HCT116 (cell line): ENCODE results near the gene CRADD. TPM values are rescaled to one million over a fixed set of nuclear protein-coding genes. Genes with fewer than 3 reads are reported as not detected.

ENCODE experiments used
- ATAC-seq: fragments of 200-7000 bp; cut with Tn5 transposase; 2 replicates; pipeline ENCODE4 v1.9.1; 2020; ENCODE audit warnings: mild to moderate bottlenecking, moderate library complexity
- BruUV-seq: library from RNA; stranded (reverse); fragments of 400-500 nt; replicated peaks from 2 replicates; lab custom pipeline; 2021; lab: Mats Ljungman, UMichigan
- CTCF ChIA-PET: fragments of 300-600 bp; sonication (Branson Sonifier 250); formaldehyde crosslinking; loops from one replicate; lab custom pipeline; 2021; ENCODE audit warnings: antibody characterized with exemption; lab: Charles Lee
- POLR2A ChIA-PET: fragments of 300-600, 350-600 bp; sonication (Branson Sonifier 250); formaldehyde crosslinking; loops from one replicate; lab custom pipeline; 2021; ENCODE audit warnings: antibody characterized with exemption; lab: Charles Lee
- RAD21 ChIA-PET, 2 experiments: fragments of 300-600 bp; sonication (Branson Sonifier 250); formaldehyde crosslinking; loops; one replicate each; lab custom pipeline; 2023; ENCODE audit warnings: low total read pairs in 2 of 2; ENCODE audit not compliant: uncharacterized antibody in 2 of 2, unreplicated experiment in 2 of 2, low non-redundant PET in 1 of 2; lab: Charles Lee
- DNase-seq: peaks from one replicate; pipeline ENCODE4 v3.0.0-alpha.2; 2010; ENCODE audit warnings: low read depth, low spot score
- H2AFZ ChIP-seq: fragments of 200-600 bp; shearing (Covaris generic), sonication (generic); 2 replicates; pipeline ENCODE4 v1.6.1; 2017; ENCODE audit warnings: low read depth, mixed run types, mixed read lengths, antibody characterized with exemption, low read length; ENCODE audit not compliant: poor library complexity, severe bottlenecking
- H3K27ac ChIP-seq: 2 replicates; pipeline ENCODE4 v1.5.1; 2012; ENCODE audit warnings: low read depth, low read length
- H3K27me3 ChIP-seq: fragments of 200-600 bp; sonication (generic); 2 replicates; pipeline ENCODE4 v1.6.1; 2016; ENCODE audit warnings: mixed run types, low read length, mixed read lengths; ENCODE audit not compliant: insufficient read depth
- H3K36me3 ChIP-seq, 2 experiments: fragments of 200-500 bp in 1 of 2; fragments of 200-600 bp in 1 of 2; sonication (Bioruptor generic) in 1 of 2; sonication (generic) in 1 of 2; 2 replicates each; pipeline versions ENCODE4 v1.5.1 to v1.6.1; 2014 to 2016; ENCODE audit warnings: low read length in 2 of 2, inconsistent platforms in 1 of 2, mixed read lengths in 1 of 2, mixed run types in 1 of 2; ENCODE audit not compliant: insufficient read depth in 2 of 2, control insufficient read depth in 1 of 2
- H3K4me1 ChIP-seq, 2 experiments: fragments of 200-600 bp in 1 of 2; sonication (generic) in 1 of 2; 2 replicates each; pipeline versions ENCODE4 v1.5.1 to v1.6.1; 2012 to 2017; ENCODE audit warnings: low read length in 2 of 2, inconsistent platforms in 1 of 2, mild to moderate bottlenecking in 1 of 2, mixed read lengths in 1 of 2, mixed run types in 1 of 2, moderate library complexity in 1 of 2; ENCODE audit not compliant: insufficient read depth in 2 of 2, control insufficient read depth in 1 of 2
- H3K4me2 ChIP-seq: fragments of 200-600 bp; sonication (generic); 2 replicates; pipeline ENCODE4 v1.6.1; 2017; ENCODE audit warnings: mixed run types, low read length, mixed read lengths
- H3K4me3 ChIP-seq, 2 experiments: fragments of 200-600 bp in 1 of 2; sonication (generic) in 1 of 2; replicated peaks in 1 of 2; 2 replicates each; pipeline ENCODE4 v1.5.1; 2011 to 2016; ENCODE audit warnings: low read length in 2 of 2, control low read depth in 1 of 2, low read depth in 1 of 2, mild to moderate bottlenecking in 1 of 2, mixed read lengths in 1 of 2, mixed run types in 1 of 2
- H3K79me2 ChIP-seq: fragments of 200-600 bp; sonication (generic); 2 replicates; pipeline ENCODE4 v1.6.1; 2017; ENCODE audit warnings: mild to moderate bottlenecking, mixed run types, low read length, moderate library complexity, mixed read lengths; ENCODE audit not compliant: insufficient read depth
- H3K9ac ChIP-seq: fragments of 200-600 bp; sonication (generic); 2 replicates; pipeline ENCODE4 v1.6.1; 2016; ENCODE audit warnings: low read length, mixed read lengths
- H3K9me2 ChIP-seq: fragments of 200-600 bp; sonication (generic), shearing (Covaris generic); 2 replicates; pipeline ENCODE4 v1.6.1; 2017; ENCODE audit warnings: mixed run types, mild to moderate bottlenecking, moderate library complexity; ENCODE audit not compliant: insufficient read depth
- H3K9me3 ChIP-seq, 2 experiments: fragments of 200-500 bp in 1 of 2; fragments of 200-600 bp in 1 of 2; sonication (Bioruptor generic) in 1 of 2; sonication (generic) in 1 of 2; 2 replicates each; pipeline ENCODE4 v1.6.1; 2014 to 2017; ENCODE audit warnings: low read length in 2 of 2, mixed read lengths in 2 of 2, inconsistent platforms in 1 of 2, low read depth in 1 of 2, mild to moderate bottlenecking in 1 of 2, mixed run types in 1 of 2, moderate library complexity in 1 of 2; ENCODE audit not compliant: control insufficient read depth in 1 of 2, insufficient read depth in 1 of 2
- H4K20me1 ChIP-seq: fragments of 200-600 bp; sonication (generic), shearing (Covaris generic); 2 replicates; pipeline ENCODE4 v1.6.1; 2017; ENCODE audit warnings: mixed run types, mild to moderate bottlenecking, moderate library complexity; ENCODE audit not compliant: insufficient read depth
- ATF3 ChIP-seq: IDR thresholded peaks from 2 replicates; pipeline ENCODE4 v1.6.1; 2012
- CEBPB ChIP-seq: IDR thresholded peaks from 2 replicates; pipeline ENCODE4 v1.6.1; 2012; ENCODE audit warnings: low read depth
- CTCF ChIP-seq, 3 experiments: fragments of 200-600 bp in 1 of 3; sonication (generic) in 1 of 3; IDR thresholded peaks in 2 of 3; conservative IDR thresholded peaks in 1 of 3; 2 replicates each; pipeline ENCODE4 v1.5.1; 2012 to 2017; ENCODE audit warnings: low read depth in 2 of 3, low read length in 2 of 3, antibody characterized with exemption in 1 of 3, borderline replicate concordance in 1 of 3, control low read depth in 1 of 3, mild to moderate bottlenecking in 1 of 3, mixed read lengths in 1 of 3, mixed run types in 1 of 3, moderate library complexity in 1 of 3; ENCODE audit not compliant: insufficient read depth in 1 of 3
- ELF1 ChIP-seq: IDR thresholded peaks from 2 replicates; pipeline ENCODE4 v1.6.1; 2012; ENCODE audit warnings: low read depth, borderline replicate concordance
- EZH2 ChIP-seq: fragments of 200-600 bp; sonication (generic); IDR thresholded peaks from 2 replicates; pipeline ENCODE4 v1.6.1; 2017; ENCODE audit warnings: antibody characterized with exemption, mixed run types
- JUND ChIP-seq: IDR thresholded peaks from 2 replicates; pipeline ENCODE4 v1.6.1; 2012
- MAX ChIP-seq: IDR thresholded peaks from 2 replicates; pipeline ENCODE4 v1.6.1; 2012
- POLR2A ChIP-seq: IDR thresholded peaks from 2 replicates; pipeline ENCODE4 v1.7.0; 2011; ENCODE audit warnings: borderline replicate concordance; ENCODE audit not compliant: insufficient read depth, insufficient read length; ENCODE audit errors: extremely low read depth
- RAD21 ChIP-seq: IDR thresholded peaks from 2 replicates; pipeline ENCODE4 v1.6.1; 2012; ENCODE audit warnings: low read depth, mild to moderate bottlenecking
- SIN3A ChIP-seq: IDR thresholded peaks from 2 replicates; pipeline ENCODE4 v1.6.1; 2012; ENCODE audit warnings: low read depth
- SP1 ChIP-seq: IDR thresholded peaks from 2 replicates; pipeline ENCODE4 v1.6.1; 2012; ENCODE audit warnings: low read depth
- SRF ChIP-seq: IDR thresholded peaks from 2 replicates; pipeline ENCODE4 v1.6.1; 2012; ENCODE audit warnings: low read depth
- TCF7L2 ChIP-seq: IDR thresholded peaks from 2 replicates; pipeline ENCODE4 v1.7.0; 2011; ENCODE audit warnings: borderline replicate concordance, inconsistent platforms; ENCODE audit not compliant: insufficient read depth, insufficient read length; ENCODE audit errors: extremely low read depth
- YY1 ChIP-seq: IDR thresholded peaks from 2 replicates; pipeline ENCODE4 v1.6.1; 2011; ENCODE audit warnings: low read length, low read depth, moderate library complexity, mild to moderate bottlenecking; ENCODE audit not compliant: insufficient replicate concordance; ENCODE audit errors: extremely low read depth
- ZBTB33 ChIP-seq: IDR thresholded peaks from 2 replicates; pipeline ENCODE4 v1.6.1; 2011; ENCODE audit warnings: mild to moderate bottlenecking, low read length, moderate library complexity; ENCODE audit not compliant: insufficient replicate concordance; ENCODE audit errors: extremely low read depth
- ZNF274 ChIP-seq: fragments of 200-500 bp; sonication (Bioruptor generic); IDR thresholded peaks from 2 replicates; pipeline ENCODE4 v1.6.1; 2014; ENCODE audit warnings: mild to moderate bottlenecking, low read depth, low read length, inconsistent platforms
- intact Hi-C: fragments of 100-400 bp; cut with micrococcal nuclease; formaldehyde crosslinking; loops from 2 replicates; pipeline ENCODE4 v1.10.0; 2022
- total RNA-seq: library from RNA; stranded (reverse); gene quantifications from one replicate; pipeline ENCODE4 v1.2.1, GENCODE V29; 2021; ENCODE audit not compliant: unreplicated experiment

CRADD gene
- total RNA-seq, 1 experiment from 2014 or later: 12.2 TPM

GRCh38 chr12:93773122-93773871 lies 96.1 kb downstream of the CRADD start:
- no peak overlapping the region for H3K4me3 ChIP-seq
- no peaks in the 10 kb centered on the region for H3K79me2 ChIP-seq
- intact Hi-C loops: no loop called here
- H3K27ac ChIP-seq: no peak overlapping the region
- H3K4me2 ChIP-seq: no peak overlapping the region
- H3K36me3 ChIP-seq: no peaks in the 10 kb centered on the region
- no peaks in the 10 kb centered on the region for H3K9me2 ChIP-seq
- ATAC-seq (no peak), DNase-seq (no peak)
- no peaks in the 10 kb centered on the region for H4K20me1 ChIP-seq
- CTCF ChIA-PET: no interaction called here
- no peak overlapping the region for H3K9ac ChIP-seq
- TF ChIP-seq ZNF274: no peak
- TF ChIP-seq POLR2A: no peak
- no peak for TF ChIP-seq SIN3A
- no peak for TF ChIP-seq ELF1
- TF ChIP-seq ZBTB33: no peak
- no peak for TF ChIP-seq RAD21
- TF ChIP-seq EZH2: no peak
- TF ChIP-seq MAX: no peak
- TF ChIP-seq ATF3: no peak
- no peak for TF ChIP-seq YY1
- no peak for TF ChIP-seq CTCF (IDR thresholded peaks at IDR 0.05 in 2 of 3, conservative IDR thresholded peaks at IDR 0.05 in 1 of 3; ENCODE audit: borderline replicate concordance in 1 of 3, insufficient read depth in 1 of 3, low read depth in 2 of 3, low read length in 2 of 3)
- TF ChIP-seq SRF: no peak
- TF ChIP-seq CEBPB: no peak
- no peak for TF ChIP-seq SP1
- TF ChIP-seq JUND: no peak
- no peak for TF ChIP-seq TCF7L2
- no peaks in the 10 kb centered on the region for H3K9me3 ChIP-seq
- RAD21 ChIA-PET: no interaction called here
- H3K4me1 ChIP-seq: peaks cover 0 to 24% of the 10 kb centered on the region in 2 experiments; a peak in 2 of 4 replicates
- POLR2A ChIA-PET: no interaction called here
- BruUV-seq: no TSS peak
- no peak overlapping the region for H2AFZ ChIP-seq
- H3K27me3 ChIP-seq: no peaks in the 10 kb centered on the region
